GM12878 (cell line): ENCODE measurements around the gene KRTAP10-5. TPM values are rescaled to one million over a fixed set of nuclear protein-coding genes. Genes with fewer than 3 reads are reported as not detected.

Source experiments
- ATAC-seq: fragments of 200-7000 bp; cut with Tn5 transposase; 3 replicates; pipeline ENCODE4 v1.9.1; 2020; ENCODE audit warnings: mild to moderate bottlenecking, moderate library complexity
- BruUV-seq: library from RNA; stranded (reverse); fragments of 400-500 nt; replicated peaks from 2 replicates; lab custom pipeline; 2021; lab: Mats Ljungman, UMichigan
- CTCF ChIA-PET: fragments of 300-600 bp; sonication (Branson Sonifier 250); formaldehyde crosslinking; extraction: SDS; loops from one replicate; lab custom pipeline; 2021; ENCODE audit warnings: inconsistent platforms; lab: Yijun Ruan, JAX
- POLR2A ChIA-PET: fragments of 350-600 bp; formaldehyde crosslinking; extraction: SDS; loops from one replicate; lab custom pipeline; 2021; ENCODE audit warnings: inconsistent platforms; lab: Charles Lee
- RAD21 ChIA-PET: fragments of 300-600 bp; sonication (Branson Sonifier 250); formaldehyde crosslinking; loops from one replicate; lab custom pipeline; 2023; ENCODE audit warnings: antibody characterized with exemption; ENCODE audit not compliant: unreplicated experiment; lab: Charles Lee
- SMC1A ChIA-PET: fragments of 300-600 bp; sonication (Branson Sonifier 250); formaldehyde crosslinking; loops from one replicate; lab custom pipeline; 2023; ENCODE audit not compliant: unreplicated experiment, uncharacterized antibody; lab: Charles Lee
- DNase-seq: peaks from one replicate; pipeline ENCODE4 v3.0.0-alpha.2; 2011; ENCODE audit warnings: low read depth, low spot score
- FAIRE-seq: peaks from 3 replicates; lab custom pipeline; 2011; peaks lifted over from hg19 to GRCh38; lab: Jason Lieb, UNC
- H2AFZ ChIP-seq: 2 replicates; pipeline ENCODE4 v1.6.0; 2011; ENCODE audit warnings: low read depth, low read length, control low read depth; ENCODE audit not compliant: control insufficient read depth
- H3K27ac ChIP-seq: 2 replicates; pipeline ENCODE4 v1.5.1; 2011; ENCODE audit warnings: control low read depth; ENCODE audit not compliant: control insufficient read depth, insufficient read depth
- H3K27me3 ChIP-seq, 2 experiments: replicated peaks in 1 of 2; 2 replicates each; pipeline versions ENCODE4 v1.6.0 to v1.6.1; 2011; ENCODE audit warnings: low read length in 1 of 2; ENCODE audit not compliant: control insufficient read depth in 2 of 2, insufficient read depth in 2 of 2
- H3K36me3 ChIP-seq, 2 experiments: 2 replicates each; pipeline ENCODE4 v1.5.1; 2011; ENCODE audit warnings: low read length in 1 of 2; ENCODE audit not compliant: control insufficient read depth in 2 of 2, insufficient read depth in 2 of 2
- H3K4me1 ChIP-seq: 2 replicates; pipeline ENCODE4 v1.6.1; 2011; ENCODE audit warnings: mild to moderate bottlenecking, low read length, moderate library complexity, mixed read lengths; ENCODE audit not compliant: control insufficient read depth, insufficient read depth
- H3K4me2 ChIP-seq: 2 replicates; pipeline ENCODE4 v1.6.0; 2011; ENCODE audit warnings: control low read depth; ENCODE audit not compliant: control insufficient read depth, insufficient read depth
- H3K4me3 ChIP-seq: fragments of 200-600 bp; sonication (generic); 2 replicates; pipeline ENCODE4 v1.5.1; 2016
- H3K79me2 ChIP-seq: 2 replicates; pipeline ENCODE4 v1.6.0; 2011; ENCODE audit warnings: low read length; ENCODE audit not compliant: control insufficient read depth, insufficient read depth
- H3K9ac ChIP-seq: 2 replicates; pipeline ENCODE4 v1.8.0; 2011; ENCODE audit warnings: low read length, control low read depth, mixed read lengths; ENCODE audit not compliant: control insufficient read depth, insufficient read depth
- H3K9me3 ChIP-seq: replicated peaks from 3 replicates; pipeline ENCODE4 v1.5.1; 2011; ENCODE audit warnings: mild to moderate bottlenecking, low read length; ENCODE audit not compliant: control insufficient read depth, insufficient read depth
- H4K20me1 ChIP-seq: 2 replicates; pipeline ENCODE4 v1.6.0; 2011; ENCODE audit not compliant: control insufficient read depth, insufficient read depth
- BCLAF1 ChIP-seq: fragments of 450-650 bp; IDR thresholded peaks from 2 replicates; pipeline ENCODE4 v1.6.1; 2017; ENCODE audit warnings: antibody characterized with exemption, mild to moderate bottlenecking, moderate library complexity
- ELK1 ChIP-seq: IDR thresholded peaks from 2 replicates; pipeline ENCODE4 v1.6.1; 2012; ENCODE audit warnings: low read depth, low read length, improper control_type of control experiment
- ESRRA ChIP-seq: IDR thresholded peaks from 2 replicates; pipeline ENCODE4 v1.6.1; 2012; ENCODE audit warnings: mild to moderate bottlenecking, low read length, improper control_type of control experiment
- FOXM1 ChIP-seq: IDR thresholded peaks from 2 replicates; pipeline ENCODE4 v1.6.1; 2012; ENCODE audit warnings: low read depth, mild to moderate bottlenecking, inconsistent platforms, low read length, moderate library complexity
- MXI1 ChIP-seq: fragments of 150-350 bp; IDR thresholded peaks from 2 replicates; pipeline ENCODE4 v1.6.1; 2011; ENCODE audit warnings: low read depth, mild to moderate bottlenecking, inconsistent platforms, low read length, improper control_type of control experiment
- POLR2AphosphoS5 ChIP-seq: IDR thresholded peaks from 2 replicates; pipeline ENCODE4 v1.6.1; 2011; ENCODE audit warnings: mild to moderate bottlenecking, low read length, inconsistent platforms
- RAD21 ChIP-seq: IDR thresholded peaks from 2 replicates; pipeline ENCODE4 v1.6.1; 2011; ENCODE audit warnings: mild to moderate bottlenecking, low read depth, low read length, moderate library complexity; ENCODE audit not compliant: insufficient read depth
- RCOR1 ChIP-seq: conservative IDR thresholded peaks from 2 replicates; pipeline ENCODE4 v1.6.1; 2012; ENCODE audit warnings: low read depth, low read length, improper control_type of control experiment
- SMC3 ChIP-seq: IDR thresholded peaks from 2 replicates; pipeline ENCODE4 v1.6.1; 2011; ENCODE audit warnings: low read length, improper control_type of control experiment, borderline replicate concordance
- SPI1 ChIP-seq: IDR thresholded peaks from 2 replicates; pipeline ENCODE4 v1.6.1; 2011; ENCODE audit warnings: low read depth, mild to moderate bottlenecking, low read length, moderate library complexity, borderline replicate concordance; ENCODE audit not compliant: insufficient read depth
- SUPT20H ChIP-seq: IDR thresholded peaks from 2 replicates; pipeline ENCODE4 v1.6.1; 2011; ENCODE audit warnings: low read depth, mild to moderate bottlenecking, low read length, moderate library complexity, borderline replicate concordance; ENCODE audit not compliant: control insufficient read depth
- TARDBP ChIP-seq: IDR thresholded peaks from 2 replicates; pipeline ENCODE4 v1.6.1; 2016; ENCODE audit warnings: borderline replicate concordance
- YY1 ChIP-seq: IDR thresholded peaks from 2 replicates; pipeline ENCODE4 v1.6.1; 2011; ENCODE audit warnings: low read depth, mild to moderate bottlenecking, low read length
- ZBTB40 ChIP-seq: fragments of 450-650 bp; IDR thresholded peaks from 2 replicates; pipeline ENCODE4 v1.6.1; 2016; ENCODE audit warnings: mild to moderate bottlenecking, moderate library complexity, borderline replicate concordance
- WGBS: methylation state at CpG from one replicate; pipeline ENCODE4 v1.1.6; 2016; ENCODE audit warnings: low lambda C conversion rate; ENCODE audit not compliant: insufficient replicate concordance, insufficient coverage; ENCODE audit errors: missing lambda C conversion rate; 5-methylcytosine and 5-hydroxymethylcytosine counted together
- in situ Hi-C: fragments of 300-500 bp; cut with MboI; formaldehyde crosslinking; loops from 9 replicates; pipeline ENCODE4 v1.14.3; 2018; ENCODE audit warnings: mixed read lengths
- intact Hi-C: fragments of 100-400 bp; cut with micrococcal nuclease; formaldehyde crosslinking; loops from one replicate; pipeline ENCODE4 v1.14.2; 2022; ENCODE audit not compliant: unreplicated experiment
- polyA plus RNA-seq, 11 experiments: library from polyadenylated mRNA; depleted of rRNA in 4 of 11; unstranded in 6 of 11; stranded (reverse) in 5 of 11; fragments of >200 nt; fragmentation: Nextera tagmentation in 4 of 11; fragmentation: Illumina TruSeq in 1 of 11; extraction: Ambion mirVana in 4 of 11; extraction: Trizol in 1 of 11; gene quantifications; 1 replicate in 1 of 11; 2 replicates in 10 of 11; pipeline versions ENCODE4 v1.2.1 to v1.2.3, GENCODE V29; 2011 to 2016; ENCODE audit warnings: inconsistent platforms in 2 of 11, missing spikeins in 2 of 11, low read depth in 1 of 11
- total RNA-seq, 4 experiments: library from RNA; depleted of rRNA in 3 of 4; stranded (reverse); fragments of >200 nt in 3 of 4; fragmentation: Illumina TruSeq in 1 of 4; extraction: Trizol in 1 of 4; gene quantifications; 2 replicates each; pipeline versions ENCODE4 v1.2.1 to v1.2.3, GENCODE V29; 2013 to 2021

Gene KRTAP10-5
- total and polyA plus RNA-seq, 10 of the 15 experiments (the other 5 are each of a cell fraction or from before 2014, with no cell fraction given) = not detected

GRCh38 chr21:44619886-44620285, 39.5 kb upstream of the KRTAP10-5 start (continued):
- TF ChIP-seq BCLAF1 (no peak), SPI1 (no peak), POLR2AphosphoS5 (no peak), SUPT20H (no peak), FOXM1 (no peak), SMC3 (no peak), ELK1 (no peak), YY1 (no peak)

- Histone ChIP-seq H3K4me1 (no peaks in the 10 kb centered on the region), H2AFZ (no peak overlapping the region), H3K27ac (no peak overlapping the region), H3K79me2 (no peaks in the 10 kb centered on the region), H3K9me3 (peaks cover 1% of the 10 kb centered on the region; the same call in 1 of the 3 replicates), H3K36me3 (no peaks in the 10 kb centered on the region), H3K27me3 (no peaks in the 10 kb centered on the region), H3K9ac (no peak overlapping the region), H3K4me3 (no peak overlapping the region), H3K4me2 (no peak overlapping the region), H4K20me1 (no peaks in the 10 kb centered on the region)
- RAD21 ChIA-PET = interaction anchor here (0.9 to 1.3 kb wide), 2 partner anchors 55 to 124 kb away, joined by 3 read pairs; no protein-coding TSS in a partner anchor
- in situ Hi-C loops = no loop called here
- ATAC-seq = no peak
- POLR2A ChIA-PET = interaction anchor here (0.6 kb wide), 1 partner anchor 226 kb away, joined by 5 read pairs; no protein-coding TSS in a partner anchor
- intact Hi-C loops = no loop called here
- BruUV-seq = no TSS peak
- SMC1A ChIA-PET = interaction anchor here (1.1 to 1.3 kb wide), 2 partner anchors 10 to 57 kb away, joined by 3 read pairs; no protein-coding TSS in a partner anchor
- DNase-seq = no peak
- WGBS = 26% methylated on average over 3 of the region's 3 CpGs
- CTCF ChIA-PET = interaction anchor here (0.9 to 1.1 kb wide), 2 partner anchors 108 to 175 kb away, joined by 3 read pairs; no protein-coding TSS in a partner anchor
- FAIRE-seq = no peak
- TF ChIP-seq ESRRA (no peak), RAD21 (no peak), ZBTB40 (no peak), MXI1 (no peak), RCOR1 (no peak), TARDBP (no peak)
These were observed 38.5 kb upstream of the KRTAP10-5 start for GRCh38 chr21:44618909-44619308.
